Prostate gland (tissue), 2 donors: Measurements from ENCODE around the gene SLC26A5.

ENCODE experiments used
- CTCF ChIP-seq, 4 experiments: fragments of 200-600 bp in 2 of 4; fragments of 450-650 bp in 2 of 4; sonication (generic) in 2 of 4; IDR thresholded peaks; 1 replicate in 3 of 4; 2 replicates in 1 of 4; pipeline ENCODE4 v1.5.1; 2016 to 2019; ENCODE audit warnings: antibody characterized with exemption in 4 of 4, mild to moderate bottlenecking in 2 of 4, moderate library complexity in 2 of 4
- POLR2A ChIP-seq: fragments of 450-650 bp; IDR thresholded peaks from one replicate; pipeline ENCODE4 v1.6.1; 2016; ENCODE audit warnings: antibody characterized with exemption, mild to moderate bottlenecking

GRCh38 chr7:103462358-103462757, 16.4 kb upstream of the SLC26A5 start:
- TF ChIP-seq CTCF (IDR thresholded peaks at IDR 0.05) (no peak), POLR2A (no peak)
